WTC11 (cell line): ENCODE data around the gene CCDC71. TPM values are rescaled to one million over a fixed set of nuclear protein-coding genes. Genes with fewer than 3 reads are reported as not detected.

Experiments used
- ATAC-seq: fragments of 200-7000 bp; cut with Tn5 transposase; 2 replicates; pipeline ENCODE4 v1.10.0; 2021; ENCODE audit warnings: mild to moderate bottlenecking, moderate library complexity
- CTCF ChIA-PET: fragments of 300-600 bp; sonication (Branson Sonifier 250); formaldehyde crosslinking; loops from one replicate; lab custom pipeline; 2021; ENCODE audit warnings: antibody characterized with exemption; lab: Charles Lee
- POLR2A ChIA-PET: fragments of 350-600 bp; sonication (Branson Sonifier 250); formaldehyde crosslinking; loops from one replicate; lab custom pipeline; 2021; ENCODE audit warnings: antibody characterized with exemption; lab: Charles Lee
- DNase-seq: peaks from one replicate; pipeline ENCODE4 v3.0.0; 2021; ENCODE audit warnings: low spot score
- H3K27ac Mint-ChIP-seq: 2 replicates; pipeline ENCODE4 v1.8.0; 2021; ENCODE audit warnings: mixed read lengths
- H3K27me3 Mint-ChIP-seq: 2 replicates; pipeline ENCODE4 v1.8.0; 2021; ENCODE audit warnings: low read depth, mild to moderate bottlenecking, moderate library complexity, mixed read lengths
- H3K36me3 Mint-ChIP-seq: 2 replicates; pipeline ENCODE4 v1.8.0; 2021; ENCODE audit warnings: mixed read lengths
- H3K4me1 Mint-ChIP-seq: 2 replicates; pipeline ENCODE4 v1.8.0; 2022; ENCODE audit warnings: mixed read lengths
- H3K4me3 Mint-ChIP-seq: 2 replicates; pipeline ENCODE4 v1.8.0; 2021; ENCODE audit warnings: mild to moderate bottlenecking, moderate library complexity, mixed read lengths
- H3K9me3 Mint-ChIP-seq: 2 replicates; pipeline ENCODE4 v1.8.0; 2021; ENCODE audit warnings: mixed read lengths
- GRHL2 ChIP-seq: fragments of 250-450 bp; sonication (Bioruptor Pico); IDR thresholded peaks from 2 replicates; pipeline ENCODE4 v1.8.0; 2022; ENCODE audit warnings: mild to moderate bottlenecking, moderate library complexity; ENCODE audit not compliant: insufficient replicate concordance, severe bottlenecking
- JAZF1 ChIP-seq: fragments of 250-450 bp; sonication (Bioruptor Pico); IDR thresholded peaks from 2 replicates; pipeline ENCODE4 v1.9.0; 2021; ENCODE audit warnings: moderate library complexity, mild to moderate bottlenecking, inconsistent platforms
- KAT7 ChIP-seq: sonication (generic); formaldehyde crosslinking; IDR thresholded peaks from 2 replicates; pipeline ENCODE4 v1.8.1; 2023; ENCODE audit warnings: missing genetic modification reagents, mild to moderate bottlenecking, borderline replicate concordance
- NFATC4 ChIP-seq: fragments of 250-450 bp; sonication (Bioruptor Pico); IDR thresholded peaks from 2 replicates; pipeline ENCODE4 v1.9.0; 2021; ENCODE audit warnings: mild to moderate bottlenecking
- NR1H2 ChIP-seq: sonication (generic); formaldehyde crosslinking; IDR thresholded peaks from 2 replicates; pipeline ENCODE4 v1.9.0; 2021; ENCODE audit warnings: mild to moderate bottlenecking, moderate library complexity, missing genetic modification reagents
- SP1 ChIP-seq: sonication (generic); formaldehyde crosslinking; conservative IDR thresholded peaks from 2 replicates; pipeline ENCODE4 v1.8.1; 2022; ENCODE audit warnings: missing genetic modification reagents
- ZNF232 ChIP-seq: sonication (generic); formaldehyde crosslinking; IDR thresholded peaks from 2 replicates; pipeline ENCODE4 v1.8.0; 2022; ENCODE audit warnings: mild to moderate bottlenecking, missing genetic modification reagents
- ZNF671 ChIP-seq: fragments of 250-450 bp; sonication (Bioruptor Pico); IDR thresholded peaks from 2 replicates; pipeline ENCODE4 v1.8.0; 2021; ENCODE audit warnings: mild to moderate bottlenecking
- total RNA-seq: library from RNA; stranded (reverse); gene quantifications from 3 replicates; pipeline ENCODE4 v1.2.3, GENCODE V29; 2021
- TF ChIP-seq, protein P1 (sequence below): sonication (generic); formaldehyde crosslinking; conservative IDR thresholded peaks from 2 replicates; pipeline ENCODE4 v1.8.1; 2023; ENCODE audit warnings: mild to moderate bottlenecking, low read depth, missing genetic modification reagents, moderate library complexity
- TF ChIP-seq, protein P2 (sequence below): fragments of 250-450 bp; sonication (Bioruptor Pico); IDR thresholded peaks from 2 replicates; pipeline ENCODE4 v1.9.0; 2021; ENCODE audit warnings: moderate library complexity, mild to moderate bottlenecking, inconsistent platforms, borderline replicate concordance
- TF ChIP-seq, protein P3 (sequence below): fragments of 250-450 bp; sonication (Bioruptor Pico); IDR thresholded peaks from 2 replicates; pipeline ENCODE4 v1.8.0; 2021; ENCODE audit warnings: mild to moderate bottlenecking
- TF ChIP-seq, protein P4 (sequence below): sonication (generic); formaldehyde crosslinking; IDR thresholded peaks from 2 replicates; pipeline ENCODE4 v1.8.1; 2023; ENCODE audit warnings: mild to moderate bottlenecking, missing genetic modification reagents, borderline replicate concordance

CCDC71 gene
- total RNA-seq, 1 experiment from 2014 or later = 29.8 TPM

DNA sequence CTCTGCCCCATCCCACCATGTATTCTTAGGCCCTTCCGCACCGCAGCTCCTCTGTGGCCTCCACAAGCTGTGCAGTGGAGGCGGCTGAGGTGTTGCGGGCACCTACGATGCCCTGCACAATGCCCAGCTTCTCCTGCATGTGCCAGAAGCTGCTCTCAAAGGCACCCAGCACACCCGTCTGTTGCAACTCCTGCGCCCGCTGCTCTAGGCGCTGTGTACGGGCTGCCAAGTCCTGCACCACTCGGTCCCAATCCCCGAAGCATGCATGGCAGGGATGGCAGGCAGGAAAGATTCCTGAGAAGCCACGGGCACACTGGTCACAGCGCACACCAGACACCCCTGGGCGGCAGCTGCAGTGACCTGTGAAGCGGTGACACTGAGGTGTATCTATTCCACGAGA lies 42.4 kb downstream of the CCDC71 start:
- CTCF ChIA-PET = no interaction called here
- Mint-ChIP-seq H3K27me3 (no peaks in the 10 kb centered on the region), H3K4me1 (peaks cover 4% of the 10 kb centered on the region), H3K9me3 (no peaks in the 10 kb centered on the region), H3K27ac (no peak overlapping the region), H3K4me3 (no peak overlapping the region), H3K36me3 (peaks cover 10% of the 10 kb centered on the region)
- ATAC-seq = no peak
- DNase-seq = no peak
- TF ChIP-seq, protein P1, sequence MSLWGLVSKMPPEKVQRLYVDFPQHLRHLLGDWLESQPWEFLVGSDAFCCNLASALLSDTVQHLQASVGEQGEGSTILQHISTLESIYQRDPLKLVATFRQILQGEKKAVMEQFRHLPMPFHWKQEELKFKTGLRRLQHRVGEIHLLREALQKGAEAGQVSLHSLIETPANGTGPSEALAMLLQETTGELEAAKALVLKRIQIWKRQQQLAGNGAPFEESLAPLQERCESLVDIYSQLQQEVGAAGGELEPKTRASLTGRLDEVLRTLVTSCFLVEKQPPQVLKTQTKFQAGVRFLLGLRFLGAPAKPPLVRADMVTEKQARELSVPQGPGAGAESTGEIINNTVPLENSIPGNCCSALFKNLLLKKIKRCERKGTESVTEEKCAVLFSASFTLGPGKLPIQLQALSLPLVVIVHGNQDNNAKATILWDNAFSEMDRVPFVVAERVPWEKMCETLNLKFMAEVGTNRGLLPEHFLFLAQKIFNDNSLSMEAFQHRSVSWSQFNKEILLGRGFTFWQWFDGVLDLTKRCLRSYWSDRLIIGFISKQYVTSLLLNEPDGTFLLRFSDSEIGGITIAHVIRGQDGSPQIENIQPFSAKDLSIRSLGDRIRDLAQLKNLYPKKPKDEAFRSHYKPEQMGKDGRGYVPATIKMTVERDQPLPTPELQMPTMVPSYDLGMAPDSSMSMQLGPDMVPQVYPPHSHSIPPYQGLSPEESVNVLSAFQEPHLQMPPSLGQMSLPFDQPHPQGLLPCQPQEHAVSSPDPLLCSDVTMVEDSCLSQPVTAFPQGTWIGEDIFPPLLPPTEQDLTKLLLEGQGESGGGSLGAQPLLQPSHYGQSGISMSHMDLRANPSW (CRISPR knock-in tag) = no peak
- TF ChIP-seq GRHL2 (CRISPR knock-in tag) = no peak
- TF ChIP-seq, protein P2, sequence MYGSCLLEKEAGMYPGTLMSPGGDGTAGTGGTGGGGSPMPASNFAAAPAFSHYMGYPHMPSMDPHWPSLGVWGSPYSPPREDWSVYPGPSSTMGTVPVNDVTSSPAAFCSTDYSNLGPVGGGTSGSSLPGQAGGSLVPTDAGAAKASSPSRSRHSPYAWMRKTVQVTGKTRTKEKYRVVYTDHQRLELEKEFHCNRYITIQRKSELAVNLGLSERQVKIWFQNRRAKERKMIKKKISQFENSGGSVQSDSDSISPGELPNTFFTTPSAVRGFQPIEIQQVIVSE (CRISPR knock-in tag) = no peak
- no peak for TF ChIP-seq SP1 (CRISPR knock-in tag)
- no peak for TF ChIP-seq JAZF1 (CRISPR knock-in tag)
- POLR2A ChIA-PET = no interaction called here

DNA sequence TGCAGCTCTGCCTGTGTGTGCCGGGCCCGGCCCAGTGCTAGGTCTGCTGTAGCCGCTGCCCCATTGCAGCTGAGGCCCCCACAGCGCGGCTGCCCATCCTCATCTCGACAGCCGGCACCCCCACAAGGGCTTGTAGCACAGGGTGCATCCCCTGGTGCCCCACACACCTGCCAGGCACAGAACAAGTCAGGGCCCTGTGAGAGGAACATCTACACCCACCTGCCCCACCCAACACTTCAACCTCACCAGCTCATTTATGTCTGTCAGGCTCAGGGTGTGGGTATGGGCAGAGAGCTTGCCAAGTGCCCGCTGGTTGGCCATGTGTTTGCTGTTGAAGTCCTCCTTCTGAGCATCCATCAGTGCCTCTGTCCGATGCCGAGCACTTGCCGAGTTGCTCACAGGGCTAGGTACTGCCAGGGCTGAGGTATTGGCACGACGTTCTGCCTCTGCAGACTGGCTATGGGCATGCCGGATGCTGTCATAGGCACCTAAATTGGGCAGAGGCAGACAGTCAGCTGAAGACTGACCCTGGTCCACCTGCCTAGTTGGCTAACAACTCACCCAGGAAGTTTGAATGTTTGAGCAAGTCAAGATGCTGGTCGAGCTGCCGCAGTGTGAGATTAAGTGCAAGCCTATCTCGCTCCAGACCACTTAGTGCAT lies 43.1 kb downstream of the CCDC71 start:
- TF ChIP-seq NFATC4 (no peak), ZNF232 (no peak), ZNF671 (CRISPR knock-in tag) (no peak), NR1H2 (CRISPR knock-in tag) (no peak), KAT7 (CRISPR knock-in tag) (no peak)
- TF ChIP-seq, protein P1 (CRISPR knock-in tag) = no peak
- TF ChIP-seq, protein P3, sequence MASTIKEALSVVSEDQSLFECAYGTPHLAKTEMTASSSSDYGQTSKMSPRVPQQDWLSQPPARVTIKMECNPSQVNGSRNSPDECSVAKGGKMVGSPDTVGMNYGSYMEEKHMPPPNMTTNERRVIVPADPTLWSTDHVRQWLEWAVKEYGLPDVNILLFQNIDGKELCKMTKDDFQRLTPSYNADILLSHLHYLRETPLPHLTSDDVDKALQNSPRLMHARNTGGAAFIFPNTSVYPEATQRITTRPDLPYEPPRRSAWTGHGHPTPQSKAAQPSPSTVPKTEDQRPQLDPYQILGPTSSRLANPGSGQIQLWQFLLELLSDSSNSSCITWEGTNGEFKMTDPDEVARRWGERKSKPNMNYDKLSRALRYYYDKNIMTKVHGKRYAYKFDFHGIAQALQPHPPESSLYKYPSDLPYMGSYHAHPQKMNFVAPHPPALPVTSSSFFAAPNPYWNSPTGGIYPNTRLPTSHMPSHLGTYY (CRISPR knock-in tag) = no peak
- TF ChIP-seq, protein P4, sequence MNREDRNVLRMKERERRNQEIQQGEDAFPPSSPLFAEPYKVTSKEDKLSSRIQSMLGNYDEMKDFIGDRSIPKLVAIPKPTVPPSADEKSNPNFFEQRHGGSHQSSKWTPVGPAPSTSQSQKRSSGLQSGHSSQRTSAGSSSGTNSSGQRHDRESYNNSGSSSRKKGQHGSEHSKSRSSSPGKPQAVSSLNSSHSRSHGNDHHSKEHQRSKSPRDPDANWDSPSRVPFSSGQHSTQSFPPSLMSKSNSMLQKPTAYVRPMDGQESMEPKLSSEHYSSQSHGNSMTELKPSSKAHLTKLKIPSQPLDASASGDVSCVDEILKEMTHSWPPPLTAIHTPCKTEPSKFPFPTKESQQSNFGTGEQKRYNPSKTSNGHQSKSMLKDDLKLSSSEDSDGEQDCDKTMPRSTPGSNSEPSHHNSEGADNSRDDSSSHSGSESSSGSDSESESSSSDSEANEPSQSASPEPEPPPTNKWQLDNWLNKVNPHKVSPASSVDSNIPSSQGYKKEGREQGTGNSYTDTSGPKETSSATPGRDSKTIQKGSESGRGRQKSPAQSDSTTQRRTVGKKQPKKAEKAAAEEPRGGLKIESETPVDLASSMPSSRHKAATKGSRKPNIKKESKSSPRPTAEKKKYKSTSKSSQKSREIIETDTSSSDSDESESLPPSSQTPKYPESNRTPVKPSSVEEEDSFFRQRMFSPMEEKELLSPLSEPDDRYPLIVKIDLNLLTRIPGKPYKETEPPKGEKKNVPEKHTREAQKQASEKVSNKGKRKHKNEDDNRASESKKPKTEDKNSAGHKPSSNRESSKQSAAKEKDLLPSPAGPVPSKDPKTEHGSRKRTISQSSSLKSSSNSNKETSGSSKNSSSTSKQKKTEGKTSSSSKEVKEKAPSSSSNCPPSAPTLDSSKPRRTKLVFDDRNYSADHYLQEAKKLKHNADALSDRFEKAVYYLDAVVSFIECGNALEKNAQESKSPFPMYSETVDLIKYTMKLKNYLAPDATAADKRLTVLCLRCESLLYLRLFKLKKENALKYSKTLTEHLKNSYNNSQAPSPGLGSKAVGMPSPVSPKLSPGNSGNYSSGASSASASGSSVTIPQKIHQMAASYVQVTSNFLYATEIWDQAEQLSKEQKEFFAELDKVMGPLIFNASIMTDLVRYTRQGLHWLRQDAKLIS (CRISPR knock-in tag) = no peak
- Mint-ChIP-seq H3K4me3 (no peak overlapping the region), H3K36me3 (peaks cover 10% of the 10 kb centered on the region), H3K27ac (no peak overlapping the region), H3K27me3 (no peaks in the 10 kb centered on the region), H3K9me3 (no peaks in the 10 kb centered on the region), H3K4me1 (peaks cover 4% of the 10 kb centered on the region)
- ChIA-PET POLR2A (no interaction called here), CTCF (interaction anchor here (2.6 kb wide), 1 partner anchor 29 kb away, joined by 19 read pairs; the partner anchor contains the start of gene QRICH1)
- ATAC-seq (no peak), DNase-seq (no peak)
